SK-N-SH treated with all-trans-retinoic acid at 6 μM for 48 hours (cell line): Measurements from ENCODE around the gene MYO1H.

ENCODE experiments used
- ATAC-seq: fragments of 200-7000 bp; cut with Tn5 transposase; 3 replicates; pipeline ENCODE4 v1.9.1; 2020; ENCODE audit warnings: mild to moderate bottlenecking, moderate library complexity
- ARNTL ChIP-seq: fragments of 450-650 bp; formaldehyde crosslinking; IDR thresholded peaks from 2 replicates; pipeline ENCODE4 v1.5.0; 2020; ENCODE audit warnings: low read depth, mild to moderate bottlenecking, moderate library complexity, borderline replicate concordance
- BACH2 ChIP-seq: fragments of 250-450 bp; sonication (Bioruptor Pico); IDR thresholded peaks from 2 replicates; pipeline ENCODE4 v1.9.0; 2021; ENCODE audit warnings: mild to moderate bottlenecking, borderline replicate concordance
- CREB5 ChIP-seq: fragments of 250-450 bp; sonication (Bioruptor Pico); IDR thresholded peaks from 2 replicates; pipeline ENCODE4 v1.5.1; 2020; ENCODE audit warnings: low read depth, mild to moderate bottlenecking, moderate library complexity
- CSDC2 ChIP-seq: fragments of 250-450 bp; sonication (Bioruptor Pico); IDR thresholded peaks from 2 replicates; pipeline ENCODE4 v1.5.0; 2020; ENCODE audit warnings: mild to moderate bottlenecking, moderate library complexity
- ESRRG ChIP-seq: fragments of 250-450 bp; sonication (Bioruptor Pico); IDR thresholded peaks from 2 replicates; pipeline ENCODE4 v1.6.1; 2021; ENCODE audit warnings: mild to moderate bottlenecking
- GLIS3 ChIP-seq: fragments of 250-450 bp; sonication (Bioruptor Pico); IDR thresholded peaks from 2 replicates; pipeline ENCODE4 v1.5.0; 2020; ENCODE audit warnings: mild to moderate bottlenecking, moderate library complexity
- ISL1 ChIP-seq: fragments of 250-450 bp; sonication (Bioruptor Pico); IDR thresholded peaks from 2 replicates; pipeline ENCODE4 v2.1.2; 2022; ENCODE audit warnings: mild to moderate bottlenecking, moderate library complexity
- OSR1 ChIP-seq: fragments of 250-450 bp; sonication (Bioruptor Pico); IDR thresholded peaks from 2 replicates; pipeline ENCODE4 v1.8.0; 2022; ENCODE audit warnings: moderate library complexity, mild to moderate bottlenecking, inconsistent platforms
- PATZ1 ChIP-seq: fragments of 250-450 bp; sonication (Bioruptor Pico); IDR thresholded peaks from 2 replicates; pipeline ENCODE4 v1.8.0; 2020; ENCODE audit warnings: mild to moderate bottlenecking, moderate library complexity, borderline replicate concordance
- POU6F1 ChIP-seq: fragments of 250-450 bp; sonication (Bioruptor Pico); IDR thresholded peaks from 2 replicates; pipeline ENCODE4 v1.8.0; 2021; ENCODE audit warnings: low read depth, mild to moderate bottlenecking, moderate library complexity, borderline replicate concordance
- RARB ChIP-seq: fragments of 250-450 bp; sonication (Bioruptor Pico); IDR thresholded peaks from 2 replicates; pipeline ENCODE4 v1.8.0; 2021; ENCODE audit warnings: mild to moderate bottlenecking, moderate library complexity
- SNAI2 ChIP-seq: fragments of 250-450 bp; sonication (Bioruptor Pico); IDR thresholded peaks from 2 replicates; pipeline ENCODE4 v1.5.0; 2020; ENCODE audit warnings: mild to moderate bottlenecking, moderate library complexity
- TCF4 ChIP-seq: fragments of 250-450 bp; sonication (Bioruptor Pico); IDR thresholded peaks from 2 replicates; pipeline ENCODE4 v1.8.0; 2021; ENCODE audit warnings: mild to moderate bottlenecking, moderate library complexity, borderline replicate concordance
- TOX ChIP-seq: fragments of 250-450 bp; sonication (Bioruptor Pico); IDR thresholded peaks from 2 replicates; pipeline ENCODE4 v1.8.0; 2021; ENCODE audit warnings: mild to moderate bottlenecking, moderate library complexity, borderline replicate concordance
- TSHZ2 ChIP-seq: fragments of 250-450 bp; sonication (Bioruptor Pico); IDR thresholded peaks from 2 replicates; pipeline ENCODE4 v1.5.0; 2020; ENCODE audit warnings: mild to moderate bottlenecking, moderate library complexity
- ZFP3 ChIP-seq: fragments of 250-450 bp; sonication (Bioruptor Pico); IDR thresholded peaks from 2 replicates; pipeline ENCODE4 v1.5.0; 2020; ENCODE audit warnings: mild to moderate bottlenecking, moderate library complexity
- ZFP30 ChIP-seq: fragments of 450-650 bp; formaldehyde crosslinking; IDR thresholded peaks from 2 replicates; pipeline ENCODE4 v1.5.0; 2022; ENCODE audit warnings: mild to moderate bottlenecking, moderate library complexity
- ZNF565 ChIP-seq: fragments of 450-650 bp; formaldehyde crosslinking; conservative IDR thresholded peaks from 2 replicates; pipeline ENCODE4 v1.5.0; 2020; ENCODE audit warnings: low read depth, mild to moderate bottlenecking, moderate library complexity
- ZNF8 ChIP-seq: fragments of 450-650 bp; formaldehyde crosslinking; IDR thresholded peaks from 2 replicates; pipeline ENCODE4 v1.5.0; 2020; ENCODE audit warnings: mild to moderate bottlenecking, moderate library complexity

Gene MYO1H

GRCh38 chr12:109489016-109489954, 141.6 kb downstream of the MYO1H start:
- TF ChIP-seq ZNF565 (CRISPR knock-in tag) (no peak), CSDC2 (CRISPR knock-in tag) (no peak), RARB (CRISPR knock-in tag) (no peak)
- TF ChIP-seq, all 23 proteins: peak for 0
- no peak for ATAC-seq

- TF ChIP-seq ZFP3 (CRISPR knock-in tag) (no peak), GLIS3 (CRISPR knock-in tag) (no peak), OSR1 (no peak), ESRRG (CRISPR knock-in tag) (no peak), ISL1 (CRISPR knock-in tag) (no peak), TCF4 (CRISPR knock-in tag) (no peak), CSDC2 (CRISPR knock-in tag) (no peak), SNAI2 (CRISPR knock-in tag) (no peak), POU6F1 (CRISPR knock-in tag) (no peak), TOX (CRISPR knock-in tag) (no peak), CREB5 (CRISPR knock-in tag) (no peak)
- ATAC-seq, result no peak
These were observed 142.4 kb downstream of the MYO1H start for GRCh38 chr12:109489955-109490565.

- TF ChIP-seq ZNF565 (CRISPR knock-in tag) (no peak), BACH2 (CRISPR knock-in tag) (no peak), PATZ1 (CRISPR knock-in tag) (no peak), POU6F1 (CRISPR knock-in tag) (no peak), ZFP30 (CRISPR knock-in tag) (no peak), TOX (CRISPR knock-in tag) (no peak), ZNF8 (CRISPR knock-in tag) (no peak), ARNTL (CRISPR knock-in tag) (no peak), GLIS3 (CRISPR knock-in tag) (no peak), TSHZ2 (CRISPR knock-in tag) (no peak), OSR1 (no peak)
- ATAC-seq, result no peak
These were observed 144.0 kb downstream of the MYO1H start for GRCh38 chr12:109491671-109492070.
